NCI-H2227 (cell line): Measurements from ENCODE around the gene PXDN.
"Not testable (repeated sequence)": the region's sequence is repeated elsewhere in the genome, so short reads cannot be mapped to it uniquely, and the experiment has no call there.

ENCODE experiments used
- DNase-seq: peaks from one replicate; lab custom pipeline; 2025; ENCODE audit not compliant: unreplicated experiment; lab: John Stamatoyannopoulos, UW

PXDN gene

DNA sequence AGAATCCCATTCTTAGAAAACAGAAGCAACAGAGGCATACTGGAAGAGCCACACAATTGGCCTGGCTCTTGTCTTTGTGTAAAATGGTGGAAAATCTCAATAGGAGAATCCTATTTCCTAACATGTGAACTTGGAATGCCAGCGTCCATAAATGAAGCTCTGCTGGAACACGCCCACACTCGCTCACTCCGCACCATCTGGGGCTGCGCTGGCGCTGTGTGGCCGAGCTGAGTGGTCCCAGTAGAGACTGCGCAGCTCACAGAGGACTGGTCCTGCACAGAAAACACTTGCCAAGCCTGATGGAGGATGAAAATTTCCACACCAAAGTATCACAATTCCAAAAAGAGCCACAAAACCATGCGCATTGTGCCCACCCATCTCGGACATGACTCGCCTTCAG, 56.2 kb downstream of the PXDN start:
- DNase-seq = no peak

DNA sequence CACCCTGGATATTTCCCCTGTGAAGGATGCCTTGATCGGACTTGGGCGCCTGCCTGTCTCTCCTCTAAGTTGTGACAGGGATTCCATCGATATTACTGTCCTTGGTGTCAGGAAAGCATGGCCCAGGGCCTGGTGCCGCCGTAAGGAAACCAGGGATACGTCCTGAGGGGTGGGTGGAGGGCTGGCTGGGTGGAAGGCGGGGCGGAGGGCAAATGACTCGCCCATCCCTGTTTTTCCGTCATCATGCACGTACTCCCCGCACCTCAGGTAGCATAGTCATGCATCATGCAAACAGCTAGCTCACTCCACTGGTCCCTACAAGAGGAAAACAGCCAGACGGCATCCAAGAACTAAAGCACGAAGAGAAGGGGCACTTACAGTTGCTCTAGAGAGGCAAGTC, 57.1 kb downstream of the PXDN start:
- DNase-seq = no peak

DNA sequence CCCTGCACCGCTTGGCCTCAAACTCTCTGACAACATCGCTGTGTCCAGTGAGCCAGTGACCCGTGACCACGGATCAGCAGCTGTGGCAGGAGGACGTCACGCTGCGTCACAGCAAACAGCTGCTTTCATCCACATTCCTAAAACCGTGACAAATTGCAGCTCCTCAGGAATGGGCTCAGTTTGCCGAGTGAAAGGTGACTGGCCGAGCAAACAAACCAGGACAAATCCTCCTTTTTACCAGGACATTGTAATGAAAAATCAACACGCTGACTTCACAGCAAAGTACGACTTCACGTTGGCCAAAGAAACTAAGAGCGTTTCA, 57.6 kb downstream of the PXDN start:
- DNase-seq = no peak

DNA sequence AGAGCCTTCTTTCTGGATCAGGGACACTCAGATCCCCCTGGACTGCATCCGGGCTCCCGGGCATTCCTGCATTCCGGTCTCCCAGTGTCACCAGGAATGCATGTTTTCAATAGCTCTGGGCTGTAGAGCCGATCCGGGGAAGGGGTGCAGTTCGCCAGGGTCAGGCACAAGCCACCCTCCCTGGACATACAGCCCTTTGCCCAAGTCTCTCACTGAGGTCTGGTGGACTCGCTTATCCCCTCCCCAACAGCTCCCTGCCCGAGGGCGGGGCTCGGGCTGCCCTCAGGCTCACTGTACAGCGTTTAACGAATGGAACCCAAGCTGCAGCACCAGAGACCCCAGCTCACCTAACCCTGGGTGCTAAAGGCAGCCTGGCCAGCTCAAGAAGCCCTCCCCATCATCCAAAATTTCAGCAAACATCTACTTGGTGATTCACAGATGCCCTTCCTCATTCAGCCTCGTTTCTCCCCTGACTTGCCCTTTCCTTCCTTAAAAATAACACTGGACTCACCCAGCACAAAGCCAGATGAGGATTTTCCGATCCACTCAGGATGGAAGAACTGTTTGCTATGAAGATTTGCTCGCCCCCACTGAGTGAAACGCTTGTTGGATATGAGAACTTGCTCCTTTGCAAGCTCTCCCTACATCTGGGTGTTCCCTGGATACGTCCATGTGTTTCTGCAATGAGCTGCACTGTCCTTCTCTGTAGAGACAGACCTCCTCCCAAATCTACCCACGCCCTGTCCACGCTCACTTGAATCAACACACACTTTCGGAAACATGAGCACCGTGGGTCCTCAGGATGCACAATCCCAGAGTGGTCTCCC, 58.1 kb downstream of the PXDN start:
- no peak for DNase-seq

DNA sequence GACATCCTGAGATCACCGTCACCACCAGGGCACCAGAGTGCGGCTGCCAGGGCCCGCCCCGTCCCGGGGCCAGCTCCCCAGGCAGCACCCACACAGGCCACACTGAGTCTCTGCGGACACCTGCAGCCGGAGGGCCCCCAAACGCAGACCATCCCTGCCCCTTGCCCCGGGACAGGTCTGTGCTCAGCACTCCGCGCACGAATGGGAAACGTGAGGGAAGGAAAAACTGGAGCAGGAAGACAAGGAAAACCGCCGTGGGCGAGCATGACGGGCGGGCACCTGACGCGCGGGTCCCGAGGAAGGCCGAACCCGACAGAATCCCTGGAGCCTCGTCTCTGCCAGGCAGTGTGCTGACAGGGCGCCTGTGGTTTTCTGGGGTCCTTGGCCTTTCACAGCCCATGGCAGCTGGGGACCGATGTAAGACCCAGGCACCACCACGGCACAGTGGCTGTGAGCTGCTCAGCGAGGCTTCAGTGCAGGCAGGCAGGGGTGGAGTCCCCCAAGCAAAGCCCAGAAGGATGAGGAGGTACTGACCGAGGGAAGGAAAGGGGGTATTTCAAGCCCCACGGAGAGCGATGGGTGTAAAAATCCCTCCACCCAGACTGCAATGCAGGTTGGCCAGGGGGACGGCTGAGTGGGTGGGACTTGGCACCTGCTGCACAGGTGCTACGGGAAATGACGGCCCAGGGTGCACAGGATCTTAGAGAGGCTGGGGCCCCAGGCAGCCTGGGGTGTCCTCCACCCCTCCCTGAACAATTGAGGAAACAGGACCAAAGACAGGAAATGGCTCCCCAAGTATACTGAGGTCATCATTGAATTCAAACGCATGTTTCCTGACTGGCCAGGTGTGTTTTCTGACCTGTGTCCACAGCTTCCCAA, 59.0 kb downstream of the PXDN start:
- no peak for DNase-seq

DNA sequence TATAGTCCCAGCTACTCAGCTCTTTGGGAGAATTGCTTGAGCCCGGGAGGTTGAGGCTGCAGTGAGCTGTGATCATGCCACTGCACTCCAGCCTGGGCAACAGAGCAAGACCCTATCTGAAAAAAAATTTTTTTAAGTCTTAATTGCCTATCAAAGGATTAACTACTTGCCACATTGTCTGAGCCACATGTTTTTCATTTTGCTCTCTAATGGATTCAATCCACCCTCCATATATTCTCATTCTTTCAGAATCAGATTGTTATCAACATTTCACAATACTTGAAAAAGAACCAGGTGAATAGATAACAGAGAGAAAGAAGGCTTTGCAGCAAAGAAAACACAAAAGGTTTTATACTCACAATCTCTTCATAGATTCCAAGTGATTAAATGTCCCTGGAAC, 61.0 kb downstream of the PXDN start:
- no peak for DNase-seq

DNA sequence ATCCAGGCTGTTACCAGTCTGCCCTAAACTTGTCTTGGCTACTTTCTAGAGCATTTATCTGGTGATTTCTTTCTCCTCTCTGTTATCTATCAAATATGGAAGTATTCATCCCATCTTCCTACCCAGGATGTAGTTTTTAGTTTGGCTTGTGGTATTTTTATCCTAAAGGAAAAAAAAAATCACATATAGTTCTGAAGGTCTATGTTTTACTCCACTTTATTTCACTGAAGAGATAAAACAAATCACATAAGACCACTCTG, 62.2 kb downstream of the PXDN start:
- DNase-seq = no peak

DNA sequence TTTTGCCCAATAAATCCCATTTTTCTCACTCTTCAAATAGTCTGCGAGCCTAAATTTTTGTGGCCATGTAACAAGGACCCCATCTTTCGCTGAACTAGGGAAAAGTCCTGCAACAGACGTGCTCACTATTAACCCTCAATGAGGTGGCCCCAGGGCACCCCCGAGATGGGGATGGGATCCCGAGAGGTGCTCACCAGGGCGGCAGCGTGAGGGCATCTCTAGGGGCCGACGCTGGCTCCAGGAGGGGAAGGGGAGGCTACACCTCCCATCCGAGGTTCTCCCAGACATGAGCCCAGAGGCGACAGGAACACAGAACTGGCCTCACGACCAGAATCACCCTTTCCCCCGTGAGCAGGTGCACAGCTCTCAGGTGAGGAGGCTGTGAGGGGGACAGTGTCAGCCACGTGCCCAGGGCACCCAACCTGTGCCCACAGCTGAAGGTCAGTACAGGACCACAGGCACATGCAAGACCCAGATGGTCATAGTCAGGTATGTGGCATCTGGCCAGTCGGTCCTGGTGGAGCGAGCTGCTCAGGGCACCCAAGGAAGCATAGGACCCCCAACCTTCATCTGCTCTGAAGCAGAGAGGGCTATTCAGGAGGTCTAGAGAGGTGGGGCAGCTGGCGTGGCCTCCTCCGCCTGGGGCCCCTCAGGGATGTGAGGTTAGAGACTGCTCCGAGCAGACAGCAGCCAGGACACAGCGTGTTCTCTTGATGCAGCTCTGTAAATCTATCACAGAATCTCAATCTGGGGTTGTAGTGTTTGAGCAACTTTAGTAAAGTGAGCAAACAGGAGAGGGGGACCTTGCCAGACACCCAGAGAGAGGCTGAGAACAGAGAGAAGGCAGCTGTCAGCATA, 62.8 kb downstream of the PXDN start:
- DNase-seq = no peak

DNA sequence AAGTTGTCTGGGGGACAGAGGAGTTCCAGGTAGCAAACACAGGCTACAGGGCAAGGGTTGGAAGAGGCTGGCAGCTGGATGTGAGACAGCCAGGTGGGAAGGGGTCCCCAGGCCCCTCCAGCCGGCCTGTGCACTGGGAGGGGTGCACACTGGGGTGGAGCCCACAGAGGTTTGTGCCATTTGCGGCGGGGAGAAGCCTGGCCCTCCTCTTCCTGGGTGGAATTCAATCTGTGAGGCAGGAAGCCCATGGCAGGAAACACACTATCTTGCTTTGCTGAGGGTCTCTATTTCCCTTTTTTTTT, 63.3 kb downstream of the PXDN start:
- DNase-seq = no peak

DNA sequence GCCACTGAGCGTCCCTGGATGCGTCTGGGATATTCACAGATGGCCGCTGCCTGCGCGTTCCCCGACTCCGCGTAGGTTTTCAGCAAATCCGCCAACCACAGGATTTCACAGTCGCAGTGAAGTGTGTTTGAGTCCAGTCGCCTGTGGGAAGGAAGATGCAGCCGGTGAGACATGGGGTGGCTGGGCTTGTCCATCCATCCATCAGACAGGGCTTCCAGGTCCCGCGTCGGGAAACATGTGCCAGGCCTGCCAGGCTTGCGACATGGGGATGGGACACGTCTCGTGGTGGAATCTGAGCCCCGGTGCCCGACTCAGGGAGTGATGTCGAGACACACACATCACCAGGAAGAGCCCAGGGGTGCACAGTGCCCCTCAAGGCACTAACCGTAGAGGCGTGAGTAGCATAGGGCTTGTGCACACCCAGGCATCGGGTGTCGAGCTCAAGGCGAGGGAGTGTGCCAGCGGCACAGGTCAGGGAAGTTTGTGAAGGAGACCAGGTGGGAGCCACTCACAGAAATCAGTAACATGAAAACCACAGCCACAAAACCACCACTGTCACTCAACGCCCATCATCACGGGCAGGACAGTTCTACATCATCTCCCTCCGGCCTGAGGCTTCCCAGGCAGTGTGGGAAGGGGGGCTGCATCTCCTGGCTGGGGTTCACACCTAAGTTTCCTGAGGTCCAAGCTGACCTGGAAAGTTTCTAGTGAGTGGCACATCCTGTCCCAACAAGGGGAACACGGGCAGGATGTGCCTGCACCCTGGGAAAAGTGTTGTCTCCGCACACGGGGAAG, 63.9 kb downstream of the PXDN start:
- no peak for DNase-seq

DNA sequence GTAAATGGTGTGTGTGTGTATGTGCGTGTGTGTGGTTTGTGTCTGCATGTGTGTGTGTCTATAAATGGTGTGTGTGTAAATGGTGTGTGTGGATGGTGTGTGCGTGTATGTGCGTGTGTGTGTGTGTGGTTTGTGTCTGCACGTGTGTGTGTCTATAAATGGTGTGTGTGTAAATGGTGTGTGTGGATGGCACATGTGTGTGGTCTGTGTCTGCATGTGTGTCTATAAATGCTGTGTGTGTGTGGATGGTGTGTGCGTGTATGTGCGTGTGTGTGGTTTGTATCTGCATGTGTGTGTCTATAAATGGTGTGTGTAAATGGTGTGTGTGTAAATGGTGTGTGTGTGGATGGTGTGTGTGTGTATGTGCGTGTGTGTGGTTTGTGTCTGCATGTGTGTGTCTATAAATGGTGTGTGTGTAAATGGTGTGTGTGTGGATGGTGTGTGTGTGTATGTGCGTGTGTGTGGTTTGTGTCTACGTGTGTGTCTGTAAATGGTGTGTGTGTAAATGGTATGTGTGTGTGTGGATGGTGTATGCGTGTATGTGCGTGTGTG, 64.8 kb downstream of the PXDN start:
- not testable (repeated sequence) for DNase-seq

DNA sequence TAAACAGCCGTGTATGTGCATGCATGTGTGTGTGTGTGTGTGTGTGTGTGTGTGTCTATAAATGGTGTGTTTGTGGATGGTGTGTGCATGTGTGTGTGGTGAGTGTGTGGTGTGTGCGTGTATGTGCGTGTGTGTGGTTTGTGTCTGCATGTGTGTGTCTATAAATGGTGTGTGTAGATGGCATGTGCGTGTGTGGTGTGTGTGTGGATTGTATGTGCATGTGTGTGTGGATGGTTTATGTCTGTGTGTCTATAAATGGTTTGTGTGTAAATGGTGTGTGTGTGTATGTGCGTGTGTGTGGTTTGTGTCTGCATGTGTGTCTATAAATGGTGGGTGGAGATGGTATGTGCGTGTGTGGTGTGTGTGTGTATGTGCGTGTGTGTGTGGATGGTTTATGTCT, 65.2 kb downstream of the PXDN start:
- not testable (repeated sequence) for DNase-seq

DNA sequence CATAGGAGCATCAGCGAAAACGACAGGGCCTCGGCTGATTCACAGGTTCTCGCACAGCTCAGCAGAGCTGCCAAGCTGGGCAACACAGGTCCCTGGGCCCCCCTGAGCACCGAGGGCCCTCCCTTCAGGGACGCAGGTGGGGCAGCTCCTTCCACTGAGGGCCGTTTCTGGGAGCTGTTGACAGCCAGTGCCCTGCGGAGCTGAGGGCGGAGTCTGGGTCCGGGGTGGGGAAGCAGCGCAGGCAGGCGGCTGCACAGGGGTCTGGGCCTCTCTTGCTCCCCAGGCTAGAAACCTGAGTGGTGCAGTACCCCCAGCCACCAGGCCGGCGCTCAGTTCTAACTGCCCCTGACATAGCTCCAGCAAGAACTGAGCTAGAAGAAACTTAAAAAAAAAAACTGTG, 65.7 kb downstream of the PXDN start:
- no peak for DNase-seq

DNA sequence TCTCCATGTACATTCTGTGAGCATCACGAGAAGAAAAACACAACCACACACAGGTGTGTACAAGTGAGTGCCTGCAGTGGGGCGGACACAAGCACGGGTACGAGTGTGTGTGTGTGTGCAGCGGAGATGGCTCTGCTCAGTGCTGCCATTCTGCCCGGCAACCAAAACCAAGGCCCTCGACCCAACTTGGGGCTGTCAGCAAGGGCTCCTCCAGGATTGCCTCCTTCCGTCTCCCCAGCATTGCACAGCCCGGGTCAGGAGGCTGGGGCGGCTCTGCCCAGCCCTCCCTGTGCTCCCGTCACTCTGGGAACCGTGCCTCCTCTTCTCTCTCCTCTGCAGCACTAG, 66.5 kb downstream of the PXDN start:
- DNase-seq = no peak

DNA sequence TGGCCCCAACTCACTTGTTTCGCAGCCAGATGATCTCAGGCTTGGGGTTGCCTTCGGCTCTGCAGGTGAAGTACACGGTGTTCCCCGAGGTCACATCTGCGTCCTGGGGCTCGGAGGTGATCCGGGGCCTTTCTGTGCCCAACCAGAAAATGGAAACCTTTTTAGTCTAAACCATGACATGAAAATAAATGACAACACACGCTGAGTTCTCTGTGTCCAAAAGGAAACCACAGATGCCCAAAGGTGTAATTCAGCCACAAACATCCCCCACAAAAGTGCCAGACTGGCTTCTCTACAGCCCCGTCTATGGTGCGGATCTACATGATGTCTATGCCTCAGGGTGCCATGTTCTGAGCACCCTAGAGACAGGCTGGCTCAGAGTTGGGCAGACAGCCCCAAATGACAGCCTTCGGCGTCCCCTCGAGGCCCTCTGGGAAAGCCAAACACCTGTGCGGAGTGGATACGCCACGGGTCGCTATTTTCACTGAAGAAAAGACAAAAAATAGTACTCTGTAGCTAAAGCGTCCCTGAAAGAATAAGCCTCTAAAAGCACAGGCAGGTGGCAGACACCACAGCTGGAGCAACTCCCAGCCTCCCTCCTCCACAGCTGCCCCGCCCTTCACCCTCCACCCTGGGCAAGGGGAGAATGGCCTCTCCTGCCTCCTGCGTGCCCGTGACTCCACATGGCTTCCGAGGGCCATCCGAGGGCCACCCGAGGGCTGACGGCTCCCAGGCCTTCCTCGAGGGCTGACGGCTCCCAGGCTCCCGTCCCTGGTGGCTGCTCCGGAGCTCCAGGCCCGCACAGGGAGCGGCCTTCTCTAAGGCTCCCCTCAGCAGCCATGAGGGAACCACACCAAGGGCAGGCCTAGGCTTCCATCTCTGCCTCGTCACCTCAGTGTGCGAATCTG, 67.1 kb downstream of the PXDN start:
- no peak for DNase-seq

DNA sequence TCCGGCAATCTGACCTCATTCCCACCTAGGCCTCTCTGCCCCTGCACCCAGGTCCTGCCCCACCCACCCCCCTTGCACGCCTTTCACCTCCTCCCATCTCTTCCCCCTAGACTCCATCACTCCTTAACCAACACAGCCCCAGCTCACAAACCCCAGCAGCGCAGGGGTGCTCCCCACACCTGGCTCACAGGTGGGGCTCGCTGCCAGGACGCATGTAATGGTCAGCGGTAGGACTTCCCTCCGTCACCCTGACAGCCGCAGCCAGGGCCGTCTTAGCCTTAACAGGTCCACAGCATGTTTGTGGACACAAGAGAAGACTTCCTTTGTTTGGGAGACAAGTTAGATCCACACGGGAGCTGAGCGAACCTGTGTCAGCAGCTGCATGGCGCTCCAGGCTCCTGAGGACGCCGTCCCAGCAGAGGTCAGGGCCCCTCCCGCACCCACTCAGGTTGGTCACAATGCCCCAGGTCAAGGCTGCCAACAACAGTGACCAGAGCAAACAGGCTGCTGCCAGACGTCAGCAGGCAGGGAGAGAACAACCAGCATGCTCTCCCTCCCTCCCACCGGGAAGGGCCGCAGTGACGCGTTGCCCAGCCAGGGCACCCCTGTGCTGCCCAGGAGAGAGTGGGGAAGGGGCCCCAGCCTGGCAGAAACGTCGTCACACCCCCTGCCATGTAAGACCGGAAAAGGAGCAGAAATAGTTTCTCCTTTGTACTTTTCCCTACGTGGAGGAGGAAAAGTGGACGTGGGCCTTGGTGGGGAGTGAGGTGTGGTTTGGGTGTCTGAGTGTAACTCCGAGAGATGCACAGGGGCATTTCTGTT, 68.0 kb downstream of the PXDN start:
- no peak for DNase-seq

DNA sequence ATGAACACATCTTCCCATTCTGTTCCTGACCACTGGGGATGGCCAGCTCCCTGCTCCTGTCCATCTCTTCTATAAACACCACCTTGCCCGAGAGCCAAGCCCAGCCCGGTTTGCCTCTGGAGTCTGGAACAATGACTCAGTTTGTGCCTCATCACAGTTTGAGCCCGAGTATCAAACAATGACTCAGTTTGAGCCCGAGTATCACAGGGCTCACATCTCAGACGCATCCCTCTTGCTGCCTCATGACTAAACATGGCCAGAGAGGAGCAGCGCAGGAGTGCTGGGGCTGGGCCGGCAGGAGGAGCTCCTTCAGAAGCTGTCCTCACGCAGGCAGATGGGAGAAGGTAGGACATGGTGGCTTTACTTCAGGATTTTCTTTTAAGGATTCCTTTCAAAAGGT, 68.7 kb downstream of the PXDN start:
- DNase-seq = no peak

DNA sequence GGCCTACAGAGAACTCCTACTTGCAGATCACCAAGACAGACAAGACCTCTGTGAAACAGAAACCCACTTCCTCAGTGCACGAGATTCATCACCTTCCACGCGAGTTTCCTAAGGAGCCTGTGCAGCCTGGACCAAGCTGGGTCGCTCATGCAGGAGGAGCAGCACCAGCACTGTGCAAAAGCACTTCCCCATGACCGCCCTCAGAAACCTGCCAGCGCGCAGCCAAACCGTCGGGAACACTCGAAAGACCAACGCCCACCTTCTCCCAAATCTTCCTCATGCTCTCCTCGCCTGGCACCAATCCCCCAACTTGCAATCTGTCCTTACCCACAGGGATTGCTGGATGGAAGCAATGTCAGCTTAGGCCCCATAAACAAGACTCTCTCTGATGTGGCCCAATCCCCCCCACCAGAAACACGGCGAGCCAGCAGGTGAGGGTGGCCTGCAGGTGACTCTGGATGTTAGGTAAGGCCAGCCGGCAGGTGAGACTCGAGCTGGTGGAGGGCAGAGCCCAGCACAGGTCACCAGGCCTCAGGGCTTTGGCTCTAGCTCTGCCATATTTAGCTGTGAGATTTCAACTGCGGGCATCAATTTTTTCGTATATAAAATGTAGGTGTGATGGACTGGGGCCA, 69.4 kb downstream of the PXDN start:
- no peak for DNase-seq

DNA sequence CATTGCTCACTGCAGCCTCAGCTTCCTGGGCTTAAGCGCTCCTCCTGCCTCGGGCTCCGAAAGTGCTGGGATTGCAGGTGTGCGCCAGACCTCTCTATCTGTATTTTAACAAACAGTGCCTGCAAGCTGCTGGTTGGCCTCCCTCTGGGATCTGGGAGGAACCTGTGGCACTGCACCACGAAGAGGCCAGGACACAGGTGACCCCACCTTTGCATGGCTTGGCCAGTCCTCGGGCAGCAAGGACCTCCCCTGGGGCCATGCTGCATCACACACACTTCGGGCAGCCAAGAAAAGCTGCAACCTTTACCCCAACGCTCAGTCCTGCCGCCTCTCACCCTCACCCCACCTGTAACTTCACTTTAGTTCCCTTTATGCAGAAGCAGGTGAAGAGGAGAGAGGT, 70.0 kb downstream of the PXDN start:
- DNase-seq = no peak
